Activated naive CD4-positive, alpha-beta T cell treated with anti-CD3 and anti-CD28 coated beads, Interleukin-2, amount 50 U/mL, for 24 hours (primary cell): ENCODE data around the gene TREML4.
"Not testable (repeated sequence)": the region's sequence is repeated elsewhere in the genome, so short reads cannot be mapped to it uniquely, and the experiment has no call there.

Source experiments
- H3K27ac Mint-ChIP-seq: one replicate; pipeline ENCODE4 v1.8.0; 2021; ENCODE audit warnings: mild to moderate bottlenecking, mixed read lengths
- H3K27me3 Mint-ChIP-seq: one replicate; pipeline ENCODE4 v1.8.0; 2021; ENCODE audit warnings: mixed read lengths
- H3K36me3 Mint-ChIP-seq: one replicate; pipeline ENCODE4 v1.8.0; 2021; ENCODE audit warnings: mixed read lengths
- H3K4me1 Mint-ChIP-seq: one replicate; pipeline ENCODE4 v1.8.0; 2021; ENCODE audit warnings: mixed read lengths
- H3K4me3 Mint-ChIP-seq: one replicate; pipeline ENCODE4 v1.8.0; 2021; ENCODE audit warnings: mild to moderate bottlenecking, mixed read lengths
- H3K9me3 Mint-ChIP-seq: one replicate; pipeline ENCODE4 v1.8.0; 2021; ENCODE audit warnings: mixed read lengths

Gene TREML4

GRCh38 chr6:41228616-41229015, 467 bp downstream of the TREML4 start:
- Mint-ChIP-seq H3K4me1 (peaks cover 10% of the 10 kb centered on the region), H3K36me3 (no peaks in the 10 kb centered on the region), H3K9me3 (no peaks in the 10 kb centered on the region), H3K4me3 (no peak overlapping the region), H3K27me3 (no peaks in the 10 kb centered on the region), H3K27ac (no peak overlapping the region)

- Mint-ChIP-seq H3K9me3 (no peaks in the 10 kb centered on the region), H3K4me1 (peaks cover 8% of the 10 kb centered on the region), H3K4me3 (no peak overlapping the region), H3K36me3 (no peaks in the 10 kb centered on the region), H3K27me3 (no peaks in the 10 kb centered on the region), H3K27ac (no peak overlapping the region)
Observed at GRCh38 chr6:41229721-41230120, 1.6 kb downstream of the TREML4 start.

- no peaks in the 10 kb centered on the region for H3K9me3 Mint-ChIP-seq
- peaks cover 13% of the 10 kb centered on the region for H3K4me1 Mint-ChIP-seq
- H3K27me3 Mint-ChIP-seq = no peaks in the 10 kb centered on the region
- H3K4me3 Mint-ChIP-seq = no peak overlapping the region
- H3K36me3 Mint-ChIP-seq = no peaks in the 10 kb centered on the region
- H3K27ac Mint-ChIP-seq = no peak overlapping the region
Observed at GRCh38 chr6:41231246-41231645, 3.1 kb downstream of the TREML4 start.

GRCh38 chr6:41232667-41233066, 4.5 kb downstream of the TREML4 start:
- Mint-ChIP-seq H3K36me3 (no peaks in the 10 kb centered on the region), H3K27me3 (peaks cover 2% of the 10 kb centered on the region), H3K4me3 (no peak overlapping the region), H3K9me3 (no peaks in the 10 kb centered on the region), H3K4me1 (peaks cover 17% of the 10 kb centered on the region), H3K27ac (no peak overlapping the region)

- H3K27ac Mint-ChIP-seq = no peak overlapping the region
- no peaks in the 10 kb centered on the region for H3K9me3 Mint-ChIP-seq
- no peak overlapping the region for H3K4me3 Mint-ChIP-seq
- H3K36me3 Mint-ChIP-seq = no peaks in the 10 kb centered on the region
- H3K4me1 Mint-ChIP-seq = peaks cover 13% of the 10 kb centered on the region
- H3K27me3 Mint-ChIP-seq = peaks cover 7% of the 10 kb centered on the region
Observed at GRCh38 chr6:41236276-41236675, 8.1 kb downstream of the TREML4 start.

GRCh38 chr6:41237128-41237527, 9.0 kb downstream of the TREML4 start:
- Mint-ChIP-seq H3K9me3 (no peaks in the 10 kb centered on the region), H3K36me3 (no peaks in the 10 kb centered on the region), H3K4me1 (peaks cover 13% of the 10 kb centered on the region), H3K27me3 (peaks cover 7% of the 10 kb centered on the region), H3K27ac (no peak overlapping the region), H3K4me3 (no peak overlapping the region)

GRCh38 chr6:41239467-41240159, 11.5 kb downstream of the TREML4 start:
- Mint-ChIP-seq H3K27me3 (peaks cover 7% of the 10 kb centered on the region), H3K4me1 (peaks cover 11% of the 10 kb centered on the region), H3K9me3 (no peaks in the 10 kb centered on the region), H3K27ac (no peak overlapping the region), H3K4me3 (no peak overlapping the region), H3K36me3 (no peaks in the 10 kb centered on the region)

GRCh38 chr6:41246529-41246928, 18.4 kb downstream of the TREML4 start:
- H3K27me3 Mint-ChIP-seq, H3K9me3 Mint-ChIP-seq, H3K36me3 Mint-ChIP-seq, H3K27ac Mint-ChIP-seq, H3K4me3 Mint-ChIP-seq: not testable (repeated sequence)
- peaks cover 17% of the 10 kb centered on the region for H3K4me1 Mint-ChIP-seq

- H3K4me3 Mint-ChIP-seq = no peak overlapping the region
- no peaks in the 10 kb centered on the region for H3K27me3 Mint-ChIP-seq
- H3K36me3 Mint-ChIP-seq = no peaks in the 10 kb centered on the region
- H3K9me3 Mint-ChIP-seq = no peaks in the 10 kb centered on the region
- peaks cover 17% of the 10 kb centered on the region for H3K4me1 Mint-ChIP-seq
- no peak overlapping the region for H3K27ac Mint-ChIP-seq
Observed at GRCh38 chr6:41247288-41247865, 19.2 kb downstream of the TREML4 start.

- no peaks in the 10 kb centered on the region for H3K9me3 Mint-ChIP-seq
- H3K36me3 Mint-ChIP-seq = no peaks in the 10 kb centered on the region
- peak overlapping the region; percentile 52 for H3K27ac Mint-ChIP-seq
- peaks cover 17% of the 10 kb centered on the region for H3K4me1 Mint-ChIP-seq
- H3K27me3 Mint-ChIP-seq = no peaks in the 10 kb centered on the region
- no peak overlapping the region for H3K4me3 Mint-ChIP-seq
Observed at GRCh38 chr6:41247882-41248705, 19.9 kb downstream of the TREML4 start.

- no peak overlapping the region for H3K4me3 Mint-ChIP-seq
- no peaks in the 10 kb centered on the region for H3K27me3 Mint-ChIP-seq
- peak overlapping the region; percentile 1 for H3K27ac Mint-ChIP-seq
- peaks cover 17% of the 10 kb centered on the region for H3K4me1 Mint-ChIP-seq
- no peaks in the 10 kb centered on the region for H3K9me3 Mint-ChIP-seq
- no peaks in the 10 kb centered on the region for H3K36me3 Mint-ChIP-seq
Observed at GRCh38 chr6:41252401-41253169, 24.4 kb downstream of the TREML4 start.

- Mint-ChIP-seq H3K9me3 (no peaks in the 10 kb centered on the region), H3K4me1 (peaks cover 7% of the 10 kb centered on the region), H3K27me3 (no peaks in the 10 kb centered on the region), H3K36me3 (peaks cover 2% of the 10 kb centered on the region), H3K27ac (no peak overlapping the region), H3K4me3 (no peak overlapping the region)
Observed at GRCh38 chr6:41255110-41255509, 27.0 kb downstream of the TREML4 start.

- Mint-ChIP-seq H3K4me3 (no peak overlapping the region), H3K9me3 (no peaks in the 10 kb centered on the region), H3K27me3 (no peaks in the 10 kb centered on the region), H3K4me1 (peaks cover 7% of the 10 kb centered on the region), H3K36me3 (peaks cover 3% of the 10 kb centered on the region), H3K27ac (no peak overlapping the region)
Observed at GRCh38 chr6:41255638-41256246, 27.6 kb downstream of the TREML4 start.

- H3K9me3 Mint-ChIP-seq = no peaks in the 10 kb centered on the region
- H3K27me3 Mint-ChIP-seq = no peaks in the 10 kb centered on the region
- H3K4me3 Mint-ChIP-seq = no peak overlapping the region
- peaks cover 7% of the 10 kb centered on the region for H3K4me1 Mint-ChIP-seq
- H3K36me3 Mint-ChIP-seq = peaks cover 3% of the 10 kb centered on the region
- H3K27ac Mint-ChIP-seq = peak overlapping the region; percentile 4
Observed at GRCh38 chr6:41256383-41256782, 28.2 kb downstream of the TREML4 start.
